ENCODE measurements around the gene SERF2.
"Not testable (repeated sequence)": the region's sequence is repeated elsewhere in the genome, so short reads cannot be mapped to it uniquely, and the experiment has no call there.

SERF2 gene

GRCh38 chr15:43791993-43792760, at the start of gene SERF2:
SERF2 (plus strand) TSS chr15:43792320; CDS start chr15:43792377, 57 bp downstream.
- in situ Hi-C loops (cut with HindIII; ENCODE audit: low pct_unique_long_range_greater_than_20kb, low sequenced_read_pairs): no loop called here
- peak; percentile 98 to 100 for DNase-seq (ENCODE audit: low read depth in 1 of 2, low spot score in 1 of 2)
- no peak for TF ChIP-seq JUND (IDR thresholded peaks at IDR 0.05; ENCODE audit: low read depth)

GRCh38 chr15:43746245-43746902, 45.7 kb upstream of the SERF2 start, which contains the start of gene PDIA3:
PDIA3 (plus strand) TSS chr15:43746438; CDS start chr15:43746540, 102 bp downstream.
- peak; percentile 93 to 95 for DNase-seq (ENCODE audit: low read depth in 1 of 2, low spot score in 1 of 2)
- in situ Hi-C loops (cut with HindIII; ENCODE audit: low pct_unique_long_range_greater_than_20kb, low sequenced_read_pairs): not testable (repeated sequence)

GRCh38 chr15:43746903-43747309, 45.2 kb upstream of the SERF2 start:
- peak in 1 of 2 experiments; percentile 33 for DNase-seq (ENCODE audit: low read depth in 1 of 2, low spot score in 1 of 2)
- in situ Hi-C loops (cut with HindIII; ENCODE audit: low pct_unique_long_range_greater_than_20kb, low sequenced_read_pairs): not testable (repeated sequence)

DNA sequence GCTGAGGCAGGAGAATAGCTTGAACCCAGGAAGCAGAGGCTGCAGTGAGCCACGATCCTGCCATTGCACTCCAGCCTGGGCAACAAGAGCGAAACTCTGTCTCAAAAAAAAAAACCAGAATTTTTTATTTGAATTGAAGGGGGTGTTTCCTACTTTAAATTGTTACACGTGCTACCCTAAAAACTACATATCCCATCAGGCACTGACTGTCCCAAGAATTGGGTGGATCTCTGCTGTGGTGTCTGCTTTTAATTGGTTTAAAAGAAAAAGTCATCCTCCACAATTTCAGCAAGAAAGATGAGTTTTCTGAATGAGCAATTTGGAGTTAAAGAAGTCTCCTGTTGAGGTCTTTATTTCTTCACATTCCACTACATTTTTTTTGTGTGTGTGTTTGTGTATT, 43.7 kb upstream of the SERF2 start:
- no peak for TF ChIP-seq JUND (IDR thresholded peaks at IDR 0.05; ENCODE audit: low read depth)
- DNase-seq (ENCODE audit: low read depth in 1 of 2, low spot score in 1 of 2): no peak
- in situ Hi-C loops (cut with HindIII; ENCODE audit: low pct_unique_long_range_greater_than_20kb, low sequenced_read_pairs): no loop called here

DNA sequence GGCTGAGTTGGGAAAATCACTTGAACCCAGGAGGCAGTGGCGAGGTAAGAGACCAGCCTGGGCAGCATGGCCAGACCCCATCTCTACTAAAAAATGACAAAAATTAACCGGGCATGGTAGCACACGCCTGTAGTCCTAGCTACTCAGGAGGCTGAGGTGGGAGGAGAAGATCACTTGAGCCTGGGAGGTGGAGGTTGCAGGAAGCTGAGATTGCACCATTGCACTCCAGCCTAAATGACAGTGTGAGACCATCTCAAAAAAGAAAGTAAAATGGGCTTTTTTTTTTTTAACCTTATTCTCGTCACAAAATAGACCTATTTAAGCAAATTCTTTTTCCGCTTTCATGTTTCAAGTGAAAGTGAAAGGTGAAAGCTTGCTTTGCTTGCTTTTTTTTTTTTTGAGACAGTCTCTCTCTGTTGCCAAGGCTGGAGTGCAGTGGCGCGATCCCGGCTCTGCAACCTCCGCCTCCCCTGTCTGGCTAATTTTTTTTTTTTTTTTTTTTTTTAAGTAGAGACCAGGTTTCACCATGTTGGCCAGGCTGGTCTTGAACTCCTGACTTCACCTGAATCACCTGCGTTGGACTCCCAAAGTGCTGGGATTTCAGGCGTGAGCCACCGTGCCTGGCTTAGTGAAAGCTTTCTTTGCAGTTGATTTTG, 42.3 kb upstream of the SERF2 start:
- in situ Hi-C loops (cut with HindIII; ENCODE audit: low pct_unique_long_range_greater_than_20kb, low sequenced_read_pairs): no loop called here
- no peak for TF ChIP-seq JUND (IDR thresholded peaks at IDR 0.05; ENCODE audit: low read depth)

DNA sequence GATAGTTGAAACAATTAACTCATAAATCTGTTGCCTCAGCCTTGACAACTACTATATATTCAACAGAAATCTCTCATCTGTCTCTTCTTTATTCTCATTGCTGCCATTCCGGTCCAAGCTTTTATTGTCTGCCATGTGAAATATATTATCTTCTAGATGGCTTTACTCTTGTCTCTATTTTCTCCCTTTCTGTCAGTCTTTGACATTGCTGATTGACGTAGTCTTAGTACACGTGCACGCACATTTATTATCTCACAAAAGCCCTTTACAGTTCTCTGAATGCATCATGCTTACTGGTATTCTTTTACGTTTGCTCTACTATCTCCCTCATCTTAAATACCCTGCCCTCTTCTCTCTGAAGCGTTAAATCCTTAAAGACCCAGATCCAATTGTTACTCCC, 40.2 kb upstream of the SERF2 start:
- in situ Hi-C loops (cut with HindIII; ENCODE audit: low pct_unique_long_range_greater_than_20kb, low sequenced_read_pairs): no loop called here

More for the DNA sequence above, 42.3 kb upstream of the SERF2 start:
- DNase-seq (ENCODE audit: low read depth in 1 of 2, low spot score in 1 of 2): no peak

DNA sequence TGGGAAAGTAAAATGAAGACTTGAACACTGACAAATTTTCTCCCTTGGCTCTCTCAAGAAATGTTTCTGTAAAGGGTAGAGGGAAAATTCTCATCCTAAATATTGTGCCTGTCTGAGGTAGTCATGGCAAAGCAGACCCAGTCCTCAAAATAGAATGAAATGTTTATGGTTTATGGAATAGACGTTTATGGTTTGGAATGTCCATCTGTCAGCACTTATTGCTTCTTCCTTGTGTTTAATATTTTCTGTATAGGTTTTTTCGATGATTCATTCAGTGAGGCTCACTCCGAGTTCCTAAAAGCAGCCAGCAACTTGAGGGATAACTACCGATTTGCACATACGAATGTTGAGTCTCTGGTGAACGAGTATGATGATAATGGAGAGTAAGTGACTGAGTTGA, 29.3 kb upstream of the SERF2 start:
- no peak for DNase-seq (ENCODE audit: low read depth in 1 of 2, low spot score in 1 of 2)
- in situ Hi-C loops (cut with HindIII; ENCODE audit: low pct_unique_long_range_greater_than_20kb, low sequenced_read_pairs): no loop called here
- TF ChIP-seq JUND (IDR thresholded peaks at IDR 0.05; ENCODE audit: low read depth): no peak

More for the DNA sequence above, 40.2 kb upstream of the SERF2 start:
- no peak for DNase-seq (ENCODE audit: low read depth in 1 of 2, low spot score in 1 of 2)
- TF ChIP-seq JUND (IDR thresholded peaks at IDR 0.05; ENCODE audit: low read depth): no peak

DNA sequence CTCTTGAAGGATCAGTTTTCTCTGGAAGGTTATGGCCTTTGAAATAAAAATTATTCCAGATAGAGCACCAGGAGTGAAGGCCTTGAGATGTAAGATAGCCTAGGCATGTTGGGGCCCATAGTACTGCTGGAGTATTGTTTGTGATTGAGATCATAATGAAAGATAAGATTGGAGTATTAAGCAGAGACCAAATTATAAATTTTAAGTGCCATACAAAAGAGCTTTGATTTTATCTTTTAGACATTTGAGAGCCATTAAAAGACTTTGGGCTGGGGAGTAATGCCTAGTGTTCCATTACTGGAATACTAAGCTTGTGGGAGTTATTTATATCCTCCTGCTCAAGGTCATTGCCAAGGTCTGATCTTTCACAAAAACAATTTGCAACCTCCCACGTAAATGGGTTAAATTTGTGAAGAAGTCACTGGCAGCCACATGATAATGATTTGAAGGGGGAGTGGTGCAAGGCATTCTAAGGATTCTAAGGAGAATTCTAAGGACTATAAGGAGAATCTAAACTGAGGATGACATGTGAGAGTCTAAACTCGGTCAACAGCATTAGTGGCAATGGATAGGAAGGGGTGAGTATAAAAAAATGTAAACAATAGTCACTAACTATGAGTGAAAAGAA, 28.2 kb upstream of the SERF2 start:
- no peak for TF ChIP-seq JUND (IDR thresholded peaks at IDR 0.05; ENCODE audit: low read depth)
- DNase-seq (ENCODE audit: low read depth in 1 of 2, low spot score in 1 of 2): no peak
- in situ Hi-C loops (cut with HindIII; ENCODE audit: low pct_unique_long_range_greater_than_20kb, low sequenced_read_pairs): no loop called here

- no peak for TF ChIP-seq JUND (IDR thresholded peaks at IDR 0.05; ENCODE audit: low read depth)
- DNase-seq (ENCODE audit: low read depth in 1 of 2, low spot score in 1 of 2): peak in 1 of 2 experiments; percentile 59
- in situ Hi-C loops (cut with HindIII; ENCODE audit: low pct_unique_long_range_greater_than_20kb, low sequenced_read_pairs): no loop called here
These were observed 22.4 kb upstream of the SERF2 start for GRCh38 chr15:43769584-43770228.

GRCh38 chr15:43771816-43772215, 20.3 kb upstream of the SERF2 start:
- in situ Hi-C loops (cut with HindIII; ENCODE audit: low pct_unique_long_range_greater_than_20kb, low sequenced_read_pairs): no loop called here

GRCh38 chr15:43772624-43773023, 19.5 kb upstream of the SERF2 start:
- TF ChIP-seq JUND (IDR thresholded peaks at IDR 0.05; ENCODE audit: low read depth): no peak
- in situ Hi-C loops (cut with HindIII; ENCODE audit: low pct_unique_long_range_greater_than_20kb, low sequenced_read_pairs): no loop called here
- DNase-seq (ENCODE audit: low read depth in 1 of 2, low spot score in 1 of 2): no peak

More at GRCh38 chr15:43771816-43772215, 20.3 kb upstream of the SERF2 start:
- TF ChIP-seq JUND (IDR thresholded peaks at IDR 0.05; ENCODE audit: low read depth): no peak
- no peak for DNase-seq (ENCODE audit: low read depth in 1 of 2, low spot score in 1 of 2)

DNA sequence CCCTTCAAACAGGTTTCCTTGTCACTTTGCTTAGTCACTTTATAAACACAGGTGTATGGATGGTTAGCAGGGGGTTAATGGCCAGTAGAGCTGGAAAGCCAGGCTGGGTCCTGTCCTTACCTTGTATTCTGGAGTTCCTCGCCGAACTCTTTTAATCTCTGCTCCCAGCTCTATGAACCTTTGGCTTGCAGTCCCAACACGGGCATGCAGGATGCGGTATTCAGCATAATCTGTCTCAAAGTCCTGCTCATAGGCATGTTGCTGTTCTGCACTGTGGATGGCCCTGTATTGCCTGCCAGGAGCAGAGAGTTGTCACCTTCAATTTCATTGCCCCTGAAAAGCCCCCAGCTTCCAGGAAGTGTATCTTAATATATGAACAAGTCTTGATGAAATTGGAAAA, 18.1 kb upstream of the SERF2 start:
- in situ Hi-C loops (cut with HindIII; ENCODE audit: low pct_unique_long_range_greater_than_20kb, low sequenced_read_pairs): no loop called here
- no peak for DNase-seq (ENCODE audit: low read depth in 1 of 2, low spot score in 1 of 2)
- TF ChIP-seq JUND (IDR thresholded peaks at IDR 0.05; ENCODE audit: low read depth): no peak
